OCI-LY1 (cell line): Measurements from ENCODE around the gene NKX1-1.

Source experiments
- H2AFZ ChIP-seq: fragments of 200-600 bp; sonication (generic), shearing (Covaris generic); 2 replicates; pipeline ENCODE4 v1.6.0; 2014; ENCODE audit warnings: antibody characterized with exemption, mild to moderate bottlenecking, low read length
- H3F3A ChIP-seq: fragments of 200-600 bp; sonication (generic), shearing (Covaris generic); 2 replicates; pipeline ENCODE4 v1.6.0; 2014; ENCODE audit warnings: mild to moderate bottlenecking, antibody characterized with exemption, low read length, moderate library complexity; ENCODE audit not compliant: insufficient read depth
- H3K27ac ChIP-seq: fragments of 200-600 bp; sonication (generic); 2 replicates; pipeline ENCODE4 v1.5.1; 2014; ENCODE audit warnings: low read length, mixed run types, mild to moderate bottlenecking, low read depth; ENCODE audit not compliant: poor library complexity, severe bottlenecking
- H3K27me3 ChIP-seq: fragments of 200-600 bp; sonication (generic); 2 replicates; pipeline ENCODE4 v1.6.0; 2014; ENCODE audit warnings: antibody characterized with exemption, mild to moderate bottlenecking, low read length, moderate library complexity; ENCODE audit not compliant: insufficient read depth
- H3K36me3 ChIP-seq: fragments of 200-600 bp; sonication (generic); 2 replicates; pipeline ENCODE4 v1.6.1; 2014; ENCODE audit warnings: mild to moderate bottlenecking, antibody characterized with exemption, low read length, moderate library complexity, mixed read lengths; ENCODE audit not compliant: insufficient read depth
- H3K4me1 ChIP-seq: fragments of 200-600 bp; sonication (generic); 2 replicates; pipeline ENCODE4 v1.5.1; 2014; ENCODE audit warnings: mild to moderate bottlenecking, low read length, moderate library complexity; ENCODE audit not compliant: insufficient read depth, severe bottlenecking
- H3K4me2 ChIP-seq: fragments of 200-600 bp; sonication (generic), shearing (Covaris generic); 2 replicates; pipeline ENCODE4 v1.6.1; 2014; ENCODE audit warnings: low read length
- H3K4me3 ChIP-seq: fragments of 200-600 bp; sonication (generic); 2 replicates; pipeline ENCODE4 v1.5.1; 2014; ENCODE audit warnings: low read length, low read depth, mild to moderate bottlenecking, mixed read lengths; ENCODE audit not compliant: poor library complexity, severe bottlenecking
- H3K79me2 ChIP-seq: fragments of 200-600 bp; shearing (Covaris generic); 2 replicates; pipeline ENCODE4 v1.6.1; 2016; ENCODE audit warnings: mixed run types, low read length, mixed read lengths; ENCODE audit not compliant: insufficient read depth
- H3K9ac ChIP-seq: fragments of 200-600 bp; sonication (generic), shearing (Covaris generic); 2 replicates; pipeline ENCODE4 v1.6.1; 2014; ENCODE audit warnings: mild to moderate bottlenecking, low read length, mixed read lengths
- H3K9me2 ChIP-seq: fragments of 200-600 bp; sonication (generic), shearing (Covaris generic); 2 replicates; pipeline ENCODE4 v1.6.1; 2014; ENCODE audit warnings: low read depth, mild to moderate bottlenecking, low read length, mixed read lengths
- H3K9me3 ChIP-seq: fragments of 200-600 bp; shearing (Covaris generic); 2 replicates; pipeline ENCODE4 v1.6.1; 2014; ENCODE audit warnings: low read length, mixed read lengths
- H4K20me1 ChIP-seq: fragments of 200-600 bp; sonication (generic), shearing (Covaris generic); 2 replicates; pipeline ENCODE4 v1.6.0; 2016; ENCODE audit warnings: mild to moderate bottlenecking, low read length; ENCODE audit not compliant: insufficient read depth
- EZH2 ChIP-seq: fragments of 200-600 bp; sonication (generic), shearing (Covaris generic); IDR thresholded peaks from 2 replicates; pipeline ENCODE4 v1.8.0; 2017; ENCODE audit warnings: borderline replicate concordance, mixed run types, mild to moderate bottlenecking, antibody characterized with exemption, low read length, moderate library complexity, mixed read lengths
- TF ChIP-seq, protein P1 (sequence below): fragments of 200-600 bp; sonication (generic), shearing (Covaris generic); IDR thresholded peaks from 2 replicates; pipeline ENCODE4 v1.5.1; 2017; ENCODE audit warnings: mild to moderate bottlenecking, antibody characterized with exemption, low read length, moderate library complexity, mixed read lengths

NKX1-1 gene

GRCh38 chr4:1399508-1400190, 6.6 kb downstream of the NKX1-1 start:
- H4K20me1 ChIP-seq: no peaks in the 10 kb centered on the region
- no peaks in the 10 kb centered on the region for H3K27me3 ChIP-seq
- no peaks in the 10 kb centered on the region for H3K4me1 ChIP-seq
- no peak overlapping the region for H3K4me3 ChIP-seq
- H3K36me3 ChIP-seq: no peaks in the 10 kb centered on the region
- no peaks in the 10 kb centered on the region for H3K9me3 ChIP-seq
- no peak for TF ChIP-seq EZH2
- TF ChIP-seq, protein P1, sequence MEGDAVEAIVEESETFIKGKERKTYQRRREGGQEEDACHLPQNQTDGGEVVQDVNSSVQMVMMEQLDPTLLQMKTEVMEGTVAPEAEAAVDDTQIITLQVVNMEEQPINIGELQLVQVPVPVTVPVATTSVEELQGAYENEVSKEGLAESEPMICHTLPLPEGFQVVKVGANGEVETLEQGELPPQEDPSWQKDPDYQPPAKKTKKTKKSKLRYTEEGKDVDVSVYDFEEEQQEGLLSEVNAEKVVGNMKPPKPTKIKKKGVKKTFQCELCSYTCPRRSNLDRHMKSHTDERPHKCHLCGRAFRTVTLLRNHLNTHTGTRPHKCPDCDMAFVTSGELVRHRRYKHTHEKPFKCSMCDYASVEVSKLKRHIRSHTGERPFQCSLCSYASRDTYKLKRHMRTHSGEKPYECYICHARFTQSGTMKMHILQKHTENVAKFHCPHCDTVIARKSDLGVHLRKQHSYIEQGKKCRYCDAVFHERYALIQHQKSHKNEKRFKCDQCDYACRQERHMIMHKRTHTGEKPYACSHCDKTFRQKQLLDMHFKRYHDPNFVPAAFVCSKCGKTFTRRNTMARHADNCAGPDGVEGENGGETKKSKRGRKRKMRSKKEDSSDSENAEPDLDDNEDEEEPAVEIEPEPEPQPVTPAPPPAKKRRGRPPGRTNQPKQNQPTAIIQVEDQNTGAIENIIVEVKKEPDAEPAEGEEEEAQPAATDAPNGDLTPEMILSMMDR: no peak
- H3K9ac ChIP-seq: no peak overlapping the region
- no peaks in the 10 kb centered on the region for H3K9me2 ChIP-seq
- no peaks in the 10 kb centered on the region for H3F3A ChIP-seq
- H3K27ac ChIP-seq: no peak overlapping the region
- H3K4me2 ChIP-seq: no peak overlapping the region
- no peak overlapping the region for H2AFZ ChIP-seq
- no peaks in the 10 kb centered on the region for H3K79me2 ChIP-seq

- Histone ChIP-seq H2AFZ (no peak overlapping the region), H4K20me1 (no peaks in the 10 kb centered on the region), H3K4me1 (no peaks in the 10 kb centered on the region), H3K4me3 (no peak overlapping the region), H3K79me2 (no peaks in the 10 kb centered on the region), H3F3A (no peaks in the 10 kb centered on the region), H3K27me3 (no peaks in the 10 kb centered on the region), H3K27ac (no peak overlapping the region), H3K4me2 (no peak overlapping the region), H3K9ac (no peak overlapping the region), H3K9me3 (no peaks in the 10 kb centered on the region), H3K9me2 (no peaks in the 10 kb centered on the region), H3K36me3 (no peaks in the 10 kb centered on the region)
- TF ChIP-seq EZH2: no peak
- TF ChIP-seq, protein P1: no peak
Observed at GRCh38 chr4:1398681-1399507, 7.3 kb downstream of the NKX1-1 start.

- Histone ChIP-seq H3K4me2 (no peak overlapping the region), H3K9ac (no peak overlapping the region), H2AFZ (no peak overlapping the region), H3K9me2 (no peaks in the 10 kb centered on the region), H3K4me1 (no peaks in the 10 kb centered on the region), H3K4me3 (no peak overlapping the region), H3K9me3 (no peaks in the 10 kb centered on the region), H3F3A (no peaks in the 10 kb centered on the region), H3K27ac (no peak overlapping the region), H4K20me1 (no peaks in the 10 kb centered on the region), H3K36me3 (no peaks in the 10 kb centered on the region), H3K27me3 (no peaks in the 10 kb centered on the region), H3K79me2 (no peaks in the 10 kb centered on the region)
- TF ChIP-seq EZH2: no peak
- TF ChIP-seq, protein P1: no peak
Observed at GRCh38 chr4:1396806-1397455, 9.3 kb downstream of the NKX1-1 start.
